ENCODE measurements around the gene S1PR3.

S1PR3 gene

DNA sequence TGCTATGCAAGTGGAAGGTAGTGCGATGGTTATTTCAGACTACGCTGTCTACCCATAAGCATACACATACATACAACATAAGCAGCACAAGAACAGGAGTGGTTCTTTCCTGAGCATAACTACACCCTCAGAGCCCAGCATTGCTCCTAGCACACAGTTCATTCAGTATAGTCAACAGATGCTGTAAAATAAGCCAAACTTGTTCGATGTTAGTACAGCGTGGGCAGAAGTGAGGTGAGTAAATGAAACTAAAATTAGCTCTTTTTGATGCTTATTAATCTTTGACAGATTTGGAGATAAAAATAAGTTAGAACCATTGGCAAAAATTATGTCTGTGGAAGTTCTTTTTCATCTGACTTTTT is 47.8 kb downstream of the S1PR3 start:
- DNase-seq = no peak

DNA sequence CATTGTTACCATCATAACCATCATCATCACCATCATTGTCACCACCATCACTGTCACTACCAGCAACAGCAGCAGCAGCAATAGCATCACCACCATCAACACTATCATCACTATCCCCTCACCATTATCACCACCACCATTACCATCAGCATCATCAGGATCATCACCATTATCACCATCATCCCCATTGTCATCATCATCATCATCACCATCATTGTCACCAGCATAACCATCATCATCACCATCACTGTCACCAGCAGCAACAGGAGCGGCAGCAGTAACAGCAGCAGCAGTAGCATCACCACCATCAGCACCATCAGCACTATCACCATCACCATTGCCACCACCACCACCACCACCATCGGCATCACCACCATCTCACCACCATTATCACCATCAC is 48.4 kb downstream of the S1PR3 start:
- no peak for DNase-seq

DNA sequence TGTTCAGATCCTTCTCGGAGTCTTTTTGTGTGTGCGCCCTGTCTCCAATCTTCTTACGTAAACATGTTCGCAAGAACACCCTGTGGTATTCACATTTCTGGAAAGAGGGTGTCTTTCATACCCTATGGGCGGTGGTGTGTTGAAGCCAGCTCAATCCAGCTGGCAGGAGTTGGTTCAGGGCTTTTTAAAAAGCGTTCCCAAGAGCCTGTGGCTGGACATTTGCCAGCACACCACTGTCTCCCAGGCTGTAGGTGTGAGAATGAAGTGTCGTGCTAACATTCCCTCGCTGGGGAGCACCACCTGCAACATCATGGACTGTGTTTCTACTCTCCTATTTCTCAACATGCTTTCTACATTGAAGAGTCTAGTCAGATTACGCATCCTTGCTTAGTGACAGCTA is 51.7 kb downstream of the S1PR3 start:
- no peak for DNase-seq

DNA sequence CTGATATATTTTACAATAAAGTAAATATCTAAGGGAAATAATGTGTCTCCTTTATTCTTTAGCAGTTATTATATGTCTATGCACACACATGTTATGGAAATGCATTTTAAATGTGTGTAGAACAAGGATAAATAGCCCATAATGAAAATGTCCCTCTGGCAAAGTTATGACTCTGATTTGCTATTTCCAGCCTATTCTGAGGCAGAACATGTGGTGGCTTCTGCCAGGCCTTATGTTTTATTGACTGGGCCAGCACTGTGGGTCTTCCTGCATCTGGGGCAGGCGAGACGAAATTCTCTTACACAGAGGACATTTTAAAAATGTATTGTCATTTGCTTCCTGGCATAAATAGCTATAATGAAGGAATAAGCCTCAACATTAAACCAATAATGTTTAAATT is 52.8 kb downstream of the S1PR3 start:
- no peak for DNase-seq

DNA sequence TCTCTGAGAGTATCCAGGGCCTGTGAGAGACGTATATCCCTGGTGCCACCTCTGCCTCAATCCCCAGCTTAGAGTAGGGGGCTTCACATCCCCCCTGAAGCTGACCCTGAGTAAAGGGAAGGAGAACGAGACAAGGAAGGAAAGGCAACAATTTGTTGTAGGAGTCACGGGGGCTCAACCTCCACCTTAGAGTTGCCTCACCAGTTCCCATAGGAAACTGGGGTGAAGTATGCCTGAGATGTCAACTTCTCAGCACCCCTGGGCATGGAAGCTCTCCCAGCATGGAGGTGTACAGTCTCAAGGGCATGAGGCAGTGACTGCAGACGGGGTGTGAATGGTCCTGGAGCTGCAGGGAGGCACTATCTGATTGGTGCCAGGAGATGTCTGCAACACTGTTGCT is 53.6 kb downstream of the S1PR3 start:
- no peak for DNase-seq

DNA sequence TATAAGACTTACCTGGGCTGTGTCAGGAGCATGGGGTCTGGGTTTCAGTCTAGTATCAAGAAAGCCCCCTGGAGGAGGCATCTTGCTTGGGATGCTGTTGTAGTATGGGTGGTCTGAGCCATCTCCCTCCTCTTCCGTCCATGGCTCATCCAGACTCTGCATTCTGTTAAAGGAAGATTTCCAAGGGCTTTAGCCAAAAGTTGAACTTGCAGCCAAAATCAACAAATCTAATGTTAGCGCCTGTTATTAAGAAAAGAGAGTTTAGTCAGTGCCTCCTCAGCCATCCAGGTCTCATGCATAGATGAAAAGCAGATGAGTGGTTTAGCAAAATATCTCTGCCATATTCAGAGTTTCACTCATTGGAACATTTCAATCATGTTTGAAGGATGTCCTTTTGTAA is 55.6 kb downstream of the S1PR3 start:
- DNase-seq = no peak

DNA sequence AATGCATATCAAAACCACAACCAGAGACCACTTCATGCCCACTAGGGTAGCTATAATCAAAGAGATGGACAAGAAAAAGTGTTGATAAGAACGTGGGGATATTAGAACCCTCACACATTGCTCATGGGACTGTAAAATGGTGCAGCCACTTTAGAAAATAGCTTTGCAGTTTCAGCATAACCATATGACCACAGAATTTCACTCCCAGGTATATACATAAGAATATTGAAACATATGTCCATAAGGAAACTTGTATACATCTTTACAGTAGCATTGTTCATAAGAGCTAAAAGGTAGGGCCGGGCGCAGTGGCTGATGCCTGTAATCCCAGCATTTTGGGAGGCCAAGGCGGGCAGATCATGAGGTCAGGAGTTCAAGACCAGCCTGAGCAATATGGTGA is 56.4 kb downstream of the S1PR3 start:
- no peak for DNase-seq

DNA sequence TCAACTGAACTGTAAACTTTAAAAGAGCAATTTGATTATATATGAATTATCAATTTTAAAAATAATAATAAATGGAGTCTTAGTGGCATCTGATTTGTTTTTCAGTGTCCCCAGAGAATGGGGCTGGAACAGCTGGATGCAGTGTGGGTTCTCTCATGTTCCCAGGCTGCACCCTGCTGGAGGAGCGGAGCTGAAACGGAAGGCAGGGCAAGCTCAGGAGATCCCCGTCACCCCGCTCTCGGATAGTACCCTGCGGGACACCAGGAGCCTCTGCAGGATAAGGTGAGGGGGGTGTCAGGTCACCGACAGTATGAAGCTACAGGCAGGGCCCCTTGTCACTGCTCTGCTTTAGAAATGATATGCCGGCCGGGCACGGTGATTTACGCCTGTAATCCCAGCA is 57.3 kb downstream of the S1PR3 start:
- DNase-seq = no peak

DNA sequence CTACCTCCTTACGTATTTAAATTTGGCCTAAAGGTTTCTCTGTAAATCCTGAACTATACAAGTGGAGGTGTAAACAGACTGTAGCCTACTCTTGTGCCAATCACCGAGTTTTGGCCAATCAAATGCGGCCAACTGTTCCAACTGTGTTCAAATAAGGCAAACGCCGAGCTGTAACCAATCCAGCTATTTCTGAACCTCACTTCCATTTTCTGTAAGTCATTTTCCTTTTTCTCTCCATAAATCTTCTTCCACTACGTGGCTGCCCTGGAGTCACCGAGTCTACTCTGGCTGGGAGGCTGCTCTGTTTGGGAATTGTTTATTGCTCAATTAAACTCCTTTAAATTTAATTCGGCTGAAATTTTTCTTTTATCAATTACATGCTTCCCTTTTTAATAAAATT is 58.4 kb downstream of the S1PR3 start:
- DNase-seq = no peak

DNA sequence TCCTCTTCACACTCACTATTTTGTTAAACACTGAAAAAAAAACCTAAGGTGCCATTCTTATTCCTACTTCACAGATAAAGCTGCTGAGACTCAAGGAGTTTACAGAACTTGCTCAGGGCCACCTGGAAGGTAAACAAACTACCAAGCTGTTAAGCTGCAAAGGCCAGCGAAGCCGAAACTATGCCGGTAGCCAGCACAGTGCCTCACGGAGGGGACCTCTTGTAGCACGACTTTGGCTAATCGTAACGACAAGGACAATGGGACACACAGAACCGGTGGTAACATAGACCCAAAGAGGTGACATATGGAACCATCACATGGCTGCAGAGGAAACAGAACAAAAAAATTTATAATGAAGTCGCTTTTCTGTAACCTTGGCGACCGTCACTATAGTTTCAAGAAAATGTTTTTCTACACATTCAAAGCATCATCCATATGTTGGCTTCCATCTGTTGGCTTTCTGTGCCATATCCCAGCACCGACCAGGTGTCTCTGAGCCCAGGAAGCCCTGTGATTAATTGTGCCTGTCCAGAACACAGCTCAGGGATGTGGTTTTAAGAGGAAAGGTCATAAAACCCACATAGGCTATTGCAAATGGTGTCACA is 60.3 kb downstream of the S1PR3 start:
- no peak for DNase-seq

DNA sequence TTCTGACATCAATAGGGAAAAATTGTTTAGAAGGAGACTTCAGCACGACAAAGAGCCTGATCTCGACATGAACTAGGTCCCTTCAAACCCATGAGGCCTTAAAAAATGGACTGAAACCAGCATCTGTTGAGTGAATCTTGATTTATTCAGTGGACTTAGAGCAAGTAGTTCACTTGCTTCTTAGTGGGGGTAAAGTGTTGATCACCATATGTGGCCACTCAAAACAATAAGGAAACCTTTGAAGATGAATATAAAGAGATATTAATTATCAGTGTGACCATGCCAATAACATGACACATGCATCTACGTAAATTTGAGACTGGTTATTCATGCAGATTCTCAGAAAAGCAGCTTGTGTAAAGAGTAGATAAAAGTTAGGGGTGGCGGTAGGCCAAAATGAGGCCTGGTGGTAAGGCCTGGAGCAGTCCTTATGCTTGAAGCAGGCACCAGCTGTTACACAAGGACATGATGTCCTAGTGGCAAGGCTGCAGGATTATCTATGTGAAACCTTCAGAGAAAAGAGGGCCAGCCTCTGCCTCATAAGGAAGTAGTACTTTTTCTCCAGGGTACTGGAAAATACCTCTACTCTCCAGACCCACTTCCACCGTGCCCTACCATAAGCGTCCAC is 61.3 kb downstream of the S1PR3 start:
- no peak for DNase-seq

DNA sequence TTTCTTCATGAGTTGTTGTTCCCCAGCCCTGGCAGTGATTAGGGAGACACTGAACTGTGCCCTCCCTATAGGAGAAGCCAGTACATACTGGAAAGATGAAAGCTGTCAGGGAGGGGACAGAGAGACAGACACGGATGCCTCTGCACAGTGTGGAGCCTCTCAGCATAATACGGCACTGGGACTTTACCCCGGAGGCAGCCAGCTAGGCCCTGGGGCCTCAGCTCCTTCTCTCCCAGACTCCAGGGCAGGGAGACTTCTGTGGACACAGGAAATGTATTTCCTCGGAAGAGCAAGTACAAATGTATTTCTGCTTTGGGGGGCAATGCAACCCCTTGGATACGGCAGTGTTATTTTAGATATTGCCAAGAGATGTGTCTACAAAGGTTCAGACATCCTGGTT is 62.0 kb downstream of the S1PR3 start:
- DNase-seq = no peak

Data from T-helper 9 cell (primary cell).